ENCODE data around the gene PREB. TPM values are rescaled to one million over a fixed set of nuclear protein-coding genes. Genes with fewer than 3 reads are reported as not detected.

PREB gene
- total RNA-seq, 1 donor, result 37.0 TPM

GRCh38 chr2:27081984-27082772 is 52.3 kb downstream of the PREB start:
- H3K4me3 ChIP-seq (ENCODE audit: low read depth, low read length), result no peak overlapping the region
- DNase-seq (ENCODE audit: low read depth), result no peak
- no peak for TF ChIP-seq CTCF (IDR thresholded peaks at IDR 0.05; ENCODE audit: insufficient read depth, low read length)

Other genes starting within 250 kb of the PREB start
- 5.3 and 7.2 TPM in 2 replicates for gene MAPRE3, start 164.0 kb downstream of the PREB start, total RNA-seq (ENCODE audit: low replicate concordance)
- 10.3 and 71.6 TPM in 2 replicates for gene TMEM214, start 101.7 kb downstream of the PREB start, total RNA-seq (ENCODE audit: low replicate concordance)
- 17.5 and 25.3 TPM in 2 replicates for gene AGBL5, start 83.0 kb downstream of the PREB start, total RNA-seq (ENCODE audit: low replicate concordance)
- 36.5 and 300 TPM in 2 replicates for gene OST4, start 63.0 kb downstream of the PREB start, total RNA-seq (ENCODE audit: low replicate concordance)
- gene EMILIN1, start 56.0 kb downstream of the PREB start, total RNA-seq (ENCODE audit: low replicate concordance), result 81.3 and 153 TPM in 2 replicates
- 1.7 and 2.3 TPM in 2 replicates for gene KHK, start 47.9 kb downstream of the PREB start, total RNA-seq (ENCODE audit: low replicate concordance)
- gene CGREF1, start 15.5 kb downstream of the PREB start, total RNA-seq (ENCODE audit: low replicate concordance), result 4.7 and 9.3 TPM in 2 replicates
- 0.09 TPM in 1 of 2 replicates, not detected in the other for gene ABHD1, start 10.8 kb downstream of the PREB start, total RNA-seq (ENCODE audit: low replicate concordance)
- not detected in 2 replicates for gene PRR30, start 4.8 kb upstream of the PREB start, total RNA-seq (ENCODE audit: low replicate concordance)
- gene TCF23, start 14.4 kb upstream of the PREB start, total RNA-seq (ENCODE audit: low replicate concordance), result 2.3 TPM in 1 of 2 replicates, not detected in the other
- 135 and 216 TPM in 2 replicates for gene ATRAID, start 77.4 kb upstream of the PREB start, total RNA-seq (ENCODE audit: low replicate concordance)
- gene SLC5A6, start 77.6 kb upstream of the PREB start, total RNA-seq (ENCODE audit: low replicate concordance), result 12.9 and 20.0 TPM in 2 replicates
- gene CAD, start 82.7 kb upstream of the PREB start, total RNA-seq (ENCODE audit: low replicate concordance), result 28.9 and 35.5 TPM in 2 replicates
- 0.09 and 0.25 TPM in 2 replicates for gene SLC30A3, start 128.4 kb upstream of the PREB start, total RNA-seq (ENCODE audit: low replicate concordance)
- not detected in 2 replicates for gene DNAJC5G, start 140.8 kb upstream of the PREB start, total RNA-seq (ENCODE audit: low replicate concordance)
- not detected in 2 replicates for gene TRIM54, start 147.8 kb upstream of the PREB start, total RNA-seq (ENCODE audit: low replicate concordance)
- gene UCN, start 173.8 kb upstream of the PREB start, total RNA-seq (ENCODE audit: low replicate concordance), result 0.27 and 1.1 TPM in 2 replicates
- 37.7 and 92.8 TPM in 2 replicates for gene MPV17, start 188.5 kb upstream of the PREB start, total RNA-seq (ENCODE audit: low replicate concordance)
- gene GTF3C2, start 222.1 kb upstream of the PREB start, total RNA-seq (ENCODE audit: low replicate concordance), result 27.2 and 33.4 TPM in 2 replicates
- 28.5 and 29.7 TPM in 2 replicates for gene EIF2B4, start 235.7 kb upstream of the PREB start, total RNA-seq (ENCODE audit: low replicate concordance)
- 102 and 125 TPM in 2 replicates for gene SNX17, start 236.0 kb upstream of the PREB start, total RNA-seq (ENCODE audit: low replicate concordance)
- 7.3 and 19.2 TPM in 2 replicates for gene ZNF513, start 246.1 kb upstream of the PREB start, total RNA-seq (ENCODE audit: low replicate concordance)